A549 (cell line): ENCODE data around the gene RFX1. TPM values are rescaled to one million over a fixed set of nuclear protein-coding genes. Genes with fewer than 3 reads are reported as not detected.
"Not testable (repeated sequence)": the region's sequence is repeated elsewhere in the genome, so short reads cannot be mapped to it uniquely, and the experiment has no call there.

ENCODE experiments used
- ATAC-seq, 2 experiments: fragments of 200-7000 bp in 1 of 2; fragments of >200 bp in 1 of 2; cut with Nextera tagmentation in 1 of 2; cut with Tn5 transposase in 1 of 2; 3 replicates each; pipeline versions ENCODE4 v1.8.0 to v1.9.1; 2018 to 2020; ENCODE audit warnings: mild to moderate bottlenecking in 1 of 2, moderate library complexity in 1 of 2
- CTCF ChIA-PET: fragments of 300-600 bp; sonication (Branson Sonifier 250); formaldehyde crosslinking; extraction: SDS; loops from one replicate; lab custom pipeline; 2021; ENCODE audit warnings: antibody characterized with exemption, inconsistent platforms; lab: Yijun Ruan, JAX
- POLR2A ChIA-PET: fragments of 350-600 bp; formaldehyde crosslinking; extraction: SDS; loops from one replicate; lab custom pipeline; 2021; ENCODE audit warnings: antibody characterized with exemption, inconsistent platforms; lab: Yijun Ruan, JAX
- DNase-seq, 2 experiments: peaks; one replicate each; pipeline versions ENCODE4 v3.0.0 to v3.0.0-alpha.2; 2011 to 2016; ENCODE audit warnings: low read depth in 1 of 2, low spot score in 1 of 2
- FAIRE-seq: peaks from 2 replicates; lab custom pipeline; 2011; peaks lifted over from hg19 to GRCh38; lab: Jason Lieb, UNC
- H3K27ac ChIP-seq, 2 experiments: fragments of >200 bp; sonication (Bioruptor Twin); formaldehyde crosslinking; 3 replicates each; pipeline ENCODE4 v1.5.1; 2016 to 2017
- H3K4me1 ChIP-seq: fragments of >200 bp; sonication (Bioruptor Twin); formaldehyde crosslinking; 3 replicates; pipeline ENCODE4 v1.6.1; 2016
- H3K4me2 ChIP-seq: fragments of >200 bp; sonication (Bioruptor Twin); formaldehyde crosslinking; 3 replicates; pipeline ENCODE4 v1.6.1; 2016
- H3K4me3 ChIP-seq: fragments of >200 bp; sonication (Bioruptor Twin); formaldehyde crosslinking; 3 replicates; pipeline ENCODE4 v1.5.1; 2016
- H3K9me3 ChIP-seq: fragments of >200 bp; sonication (Bioruptor Twin); formaldehyde crosslinking; 3 replicates; pipeline ENCODE4 v1.6.1; 2016
- BHLHE40 ChIP-seq: IDR thresholded peaks from 2 replicates; pipeline ENCODE4 v1.6.1; 2012; ENCODE audit warnings: low read depth, low read length, inconsistent platforms
- CBX2 ChIP-seq: fragments of 200-600 bp; sonication (generic); IDR thresholded peaks from 2 replicates; pipeline ENCODE4 v1.6.1; 2016; ENCODE audit warnings: low read depth, mild to moderate bottlenecking, borderline replicate concordance
- CHD2 ChIP-seq: fragments of 150-350 bp; IDR thresholded peaks from 2 replicates; pipeline ENCODE4 v1.6.1; 2014; ENCODE audit warnings: low read length; ENCODE audit not compliant: partially characterized antibody
- CHD4 ChIP-seq: fragments of 200-600 bp; sonication (generic); IDR thresholded peaks from 2 replicates; pipeline ENCODE4 v1.6.1; 2016; ENCODE audit warnings: antibody characterized with exemption, mild to moderate bottlenecking, borderline replicate concordance
- EHMT2 ChIP-seq: fragments of 200-600 bp; sonication (generic); IDR thresholded peaks from 2 replicates; pipeline ENCODE4 v1.6.1; 2016; ENCODE audit warnings: antibody characterized with exemption, low read depth, mild to moderate bottlenecking, moderate library complexity
- GATA3 ChIP-seq: IDR thresholded peaks from 2 replicates; pipeline ENCODE4 v1.6.1; 2012; ENCODE audit warnings: borderline replicate concordance
- HEYL ChIP-seq: fragments of 250-450 bp; sonication (Bioruptor Pico); IDR thresholded peaks from 2 replicates; pipeline ENCODE4 v1.8.0; 2021; ENCODE audit warnings: mild to moderate bottlenecking, moderate library complexity
- HOXB5 ChIP-seq: fragments of 250-450 bp; sonication (Bioruptor Pico); IDR thresholded peaks from 2 replicates; pipeline ENCODE4 v1.5.0; 2020; ENCODE audit warnings: mild to moderate bottlenecking, moderate library complexity
- JUN ChIP-seq, 2 experiments: fragments of >200 bp; sonication (Bioruptor Twin); formaldehyde crosslinking; IDR thresholded peaks; 2 replicates in 1 of 2; 3 replicates in 1 of 2; pipeline ENCODE4 v1.6.1; 2016 to 2017
- JUNB ChIP-seq: fragments of >200 bp; sonication (Bioruptor Twin); formaldehyde crosslinking; IDR thresholded peaks from 2 replicates; pipeline ENCODE4 v1.6.1; 2016
- KDM5A ChIP-seq: fragments of 200-600 bp; sonication (generic); IDR thresholded peaks from 2 replicates; pipeline ENCODE4 v1.6.1; 2016; ENCODE audit warnings: antibody characterized with exemption, mild to moderate bottlenecking
- MAFK ChIP-seq: fragments of 450-650 bp; IDR thresholded peaks from 2 replicates; pipeline ENCODE4 v1.6.1; 2014; ENCODE audit not compliant: partially characterized antibody
- MAZ ChIP-seq: fragments of 150-350 bp; IDR thresholded peaks from 2 replicates; pipeline ENCODE4 v1.6.1; 2014; ENCODE audit warnings: antibody characterized with exemption, low read depth, low read length, borderline replicate concordance
- MYC ChIP-seq: IDR thresholded peaks from 2 replicates; pipeline ENCODE4 v1.6.1; 2012; ENCODE audit warnings: mild to moderate bottlenecking, inconsistent platforms, low read length, improper control_type of control experiment, borderline replicate concordance
- NPAS2 ChIP-seq: fragments of 250-450 bp; sonication (Bioruptor Pico); IDR thresholded peaks from 2 replicates; pipeline ENCODE4 v1.8.0; 2022; ENCODE audit warnings: mild to moderate bottlenecking, moderate library complexity, borderline replicate concordance
- PHF8 ChIP-seq: fragments of 200-600 bp; sonication (generic); IDR thresholded peaks from 2 replicates; pipeline ENCODE4 v1.6.1; 2016; ENCODE audit warnings: low read depth, mild to moderate bottlenecking, antibody characterized with exemption, moderate library complexity, borderline replicate concordance
- POLR2A ChIP-seq: IDR thresholded peaks from 2 replicates; pipeline ENCODE4 v1.6.1; 2012; ENCODE audit warnings: mild to moderate bottlenecking, low read length
- RCOR1 ChIP-seq: fragments of 150-350 bp; IDR thresholded peaks from 2 replicates; pipeline ENCODE4 v1.6.1; 2014; ENCODE audit warnings: antibody characterized with exemption, low read length, low read depth
- SREBF2 ChIP-seq: fragments of 450-650 bp; IDR thresholded peaks from 2 replicates; pipeline ENCODE4 v1.6.1; 2014; ENCODE audit warnings: mild to moderate bottlenecking, moderate library complexity
- TP53 ChIP-seq: fragments of 250-450 bp; sonication (Bioruptor Pico); IDR thresholded peaks from 2 replicates; pipeline ENCODE4 v1.5.0; 2021; ENCODE audit warnings: mild to moderate bottlenecking, moderate library complexity
- ZC3H11A ChIP-seq: fragments of 450-650 bp; IDR thresholded peaks from 2 replicates; pipeline ENCODE4 v1.6.1; 2014; ENCODE audit warnings: antibody characterized with exemption, mild to moderate bottlenecking
- ZFP36 ChIP-seq: fragments of 450-650 bp; IDR thresholded peaks from 2 replicates; pipeline ENCODE4 v1.6.1; 2014; ENCODE audit warnings: borderline replicate concordance; ENCODE audit not compliant: partially characterized antibody
- ZNF302 ChIP-seq: fragments of 250-450 bp; sonication (Bioruptor Pico); IDR thresholded peaks from 2 replicates; pipeline ENCODE4 v1.9.0; 2021; ENCODE audit warnings: inconsistent platforms, mild to moderate bottlenecking, moderate library complexity
- WGBS: methylation state at CpG from one replicate; pipeline ENCODE4 v1.1.6; 2017; ENCODE audit errors: missing lambda C conversion rate; 5-methylcytosine and 5-hydroxymethylcytosine counted together
- polyA plus RNA-seq, 4 experiments: library from polyadenylated mRNA; depleted of rRNA in 3 of 4; stranded (reverse); fragments of >200 nt; fragmentation: RNase III in 1 of 4; extraction: RNeasy Plus Mini Kit Qiagen cat#74134 plus additional on column Dnase treatment in 1 of 4; gene quantifications; 2 replicates in 3 of 4; 3 replicates in 1 of 4; pipeline ENCODE4 v1.2.3, GENCODE V29; 2011 to 2017
- TF ChIP-seq, protein P1 (sequence below): fragments of >200 bp; sonication (Bioruptor Twin); formaldehyde crosslinking; IDR thresholded peaks from 2 replicates; pipeline ENCODE4 v1.6.1; 2016
- TF ChIP-seq, protein P2 (sequence below): fragments of 200-600 bp; sonication (generic); IDR thresholded peaks from 2 replicates; pipeline ENCODE4 v1.6.1; 2016; ENCODE audit warnings: antibody characterized with exemption, mild to moderate bottlenecking, moderate library complexity
- TF ChIP-seq, protein P3 (sequence below): IDR thresholded peaks from 2 replicates; pipeline ENCODE4 v1.6.1; 2012; ENCODE audit warnings: low read depth, borderline replicate concordance
- TF ChIP-seq, protein P4 (sequence below): fragments of 250-450 bp; sonication (Bioruptor Pico); IDR thresholded peaks from 2 replicates; pipeline ENCODE4 v1.5.0; 2021; ENCODE audit warnings: mild to moderate bottlenecking, moderate library complexity, borderline replicate concordance
- TF ChIP-seq, protein P5 (sequence below): fragments of 250-450 bp; sonication (Bioruptor Pico); IDR thresholded peaks from 2 replicates; pipeline ENCODE4 v1.5.0; 2020; ENCODE audit warnings: low read depth, mild to moderate bottlenecking, moderate library complexity

RFX1 gene
- polyA plus RNA-seq, 2 of the 4 experiments (the other 2 are of a cell fraction), result 0.57 to 5.4 TPM

DNA sequence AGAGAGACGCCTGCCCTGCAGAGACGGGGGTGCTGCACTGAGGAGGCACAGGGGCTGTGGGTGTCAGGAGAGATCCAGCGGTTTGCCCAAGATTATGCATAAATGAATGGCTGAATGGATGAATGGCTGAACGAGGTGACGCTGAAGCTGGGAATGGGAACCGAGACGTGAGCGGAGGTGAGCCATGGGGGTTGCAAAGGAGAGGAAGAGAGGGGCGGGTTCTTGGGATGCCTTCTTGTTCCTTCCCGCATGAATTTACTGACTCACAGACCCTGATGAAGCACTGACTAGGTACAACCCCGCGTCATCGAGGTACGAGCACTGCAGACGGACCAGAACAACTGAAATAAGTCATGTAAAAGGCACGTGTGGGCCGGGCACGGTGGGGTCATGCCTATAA, 37.1 kb downstream of the RFX1 start (continued):
- TF ChIP-seq MYC (no peak), PHF8 (no peak), EHMT2 (no peak), CHD4 (no peak), ZFP36 (no peak), SREBF2 (no peak), HOXB5 (CRISPR knock-in tag) (no peak), ZNF302 (CRISPR knock-in tag) (no peak), JUN (IDR thresholded peaks at IDR 0.05) (no peak), BHLHE40 (no peak), HEYL (CRISPR knock-in tag) (no peak), NPAS2 (CRISPR knock-in tag) (no peak)
- TF ChIP-seq, protein P1, sequence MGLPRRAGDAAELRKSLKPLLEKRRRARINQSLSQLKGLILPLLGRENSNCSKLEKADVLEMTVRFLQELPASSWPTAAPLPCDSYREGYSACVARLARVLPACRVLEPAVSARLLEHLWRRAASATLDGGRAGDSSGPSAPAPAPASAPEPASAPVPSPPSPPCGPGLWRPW, result no peak

DNA sequence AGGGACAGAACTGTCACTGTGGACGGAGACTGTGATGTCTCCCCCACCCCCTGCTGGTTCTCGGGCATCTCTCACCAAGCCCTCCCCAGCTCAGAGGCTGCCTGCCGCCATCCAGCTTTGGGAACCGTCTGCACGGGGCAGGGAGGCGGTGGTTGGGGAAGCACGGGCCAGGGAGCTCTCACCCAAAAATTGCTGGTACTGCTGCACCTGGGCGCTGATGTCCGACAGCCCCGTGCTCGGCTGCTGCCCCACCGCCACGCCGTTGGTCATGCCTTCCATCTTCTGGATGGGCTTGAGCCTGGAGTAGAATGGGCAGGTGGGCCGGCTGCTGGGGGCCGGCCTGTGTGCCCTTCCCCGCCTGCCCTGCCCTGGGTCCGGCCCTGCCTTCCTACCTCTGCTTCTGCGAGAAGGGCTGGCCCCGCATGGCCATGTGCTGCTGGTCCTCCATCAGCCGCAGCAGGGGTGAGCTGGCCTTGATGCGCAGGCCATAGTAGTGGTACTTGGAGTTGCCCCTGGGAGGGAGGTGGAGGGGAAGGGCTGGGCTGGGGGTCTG, 37.7 kb downstream of the RFX1 start:
- no peak for FAIRE-seq
- no peak for DNase-seq
- ChIA-PET CTCF (no interaction called here), POLR2A (no interaction called here)
- H3K27ac ChIP-seq, result no peak overlapping the region
- TF ChIP-seq, protein P2, sequence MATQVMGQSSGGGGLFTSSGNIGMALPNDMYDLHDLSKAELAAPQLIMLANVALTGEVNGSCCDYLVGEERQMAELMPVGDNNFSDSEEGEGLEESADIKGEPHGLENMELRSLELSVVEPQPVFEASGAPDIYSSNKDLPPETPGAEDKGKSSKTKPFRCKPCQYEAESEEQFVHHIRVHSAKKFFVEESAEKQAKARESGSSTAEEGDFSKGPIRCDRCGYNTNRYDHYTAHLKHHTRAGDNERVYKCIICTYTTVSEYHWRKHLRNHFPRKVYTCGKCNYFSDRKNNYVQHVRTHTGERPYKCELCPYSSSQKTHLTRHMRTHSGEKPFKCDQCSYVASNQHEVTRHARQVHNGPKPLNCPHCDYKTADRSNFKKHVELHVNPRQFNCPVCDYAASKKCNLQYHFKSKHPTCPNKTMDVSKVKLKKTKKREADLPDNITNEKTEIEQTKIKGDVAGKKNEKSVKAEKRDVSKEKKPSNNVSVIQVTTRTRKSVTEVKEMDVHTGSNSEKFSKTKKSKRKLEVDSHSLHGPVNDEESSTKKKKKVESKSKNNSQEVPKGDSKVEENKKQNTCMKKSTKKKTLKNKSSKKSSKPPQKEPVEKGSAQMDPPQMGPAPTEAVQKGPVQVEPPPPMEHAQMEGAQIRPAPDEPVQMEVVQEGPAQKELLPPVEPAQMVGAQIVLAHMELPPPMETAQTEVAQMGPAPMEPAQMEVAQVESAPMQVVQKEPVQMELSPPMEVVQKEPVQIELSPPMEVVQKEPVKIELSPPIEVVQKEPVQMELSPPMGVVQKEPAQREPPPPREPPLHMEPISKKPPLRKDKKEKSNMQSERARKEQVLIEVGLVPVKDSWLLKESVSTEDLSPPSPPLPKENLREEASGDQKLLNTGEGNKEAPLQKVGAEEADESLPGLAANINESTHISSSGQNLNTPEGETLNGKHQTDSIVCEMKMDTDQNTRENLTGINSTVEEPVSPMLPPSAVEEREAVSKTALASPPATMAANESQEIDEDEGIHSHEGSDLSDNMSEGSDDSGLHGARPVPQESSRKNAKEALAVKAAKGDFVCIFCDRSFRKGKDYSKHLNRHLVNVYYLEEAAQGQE, result no peak
- TF ChIP-seq, protein P3, sequence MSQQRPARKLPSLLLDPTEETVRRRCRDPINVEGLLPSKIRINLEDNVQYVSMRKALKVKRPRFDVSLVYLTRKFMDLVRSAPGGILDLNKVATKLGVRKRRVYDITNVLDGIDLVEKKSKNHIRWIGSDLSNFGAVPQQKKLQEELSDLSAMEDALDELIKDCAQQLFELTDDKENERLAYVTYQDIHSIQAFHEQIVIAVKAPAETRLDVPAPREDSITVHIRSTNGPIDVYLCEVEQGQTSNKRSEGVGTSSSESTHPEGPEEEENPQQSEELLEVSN, result no peak
- TF ChIP-seq CHD2 (no peak), JUNB (no peak), RCOR1 (no peak), CBX2 (no peak), POLR2A (no peak), GATA3 (no peak), ZC3H11A (no peak), MAZ (no peak), TP53 (CRISPR knock-in tag) (no peak), JUN (IDR thresholded peaks at IDR 0.05) (no peak), KDM5A (no peak), MAFK (no peak)
- TF ChIP-seq, protein P4, sequence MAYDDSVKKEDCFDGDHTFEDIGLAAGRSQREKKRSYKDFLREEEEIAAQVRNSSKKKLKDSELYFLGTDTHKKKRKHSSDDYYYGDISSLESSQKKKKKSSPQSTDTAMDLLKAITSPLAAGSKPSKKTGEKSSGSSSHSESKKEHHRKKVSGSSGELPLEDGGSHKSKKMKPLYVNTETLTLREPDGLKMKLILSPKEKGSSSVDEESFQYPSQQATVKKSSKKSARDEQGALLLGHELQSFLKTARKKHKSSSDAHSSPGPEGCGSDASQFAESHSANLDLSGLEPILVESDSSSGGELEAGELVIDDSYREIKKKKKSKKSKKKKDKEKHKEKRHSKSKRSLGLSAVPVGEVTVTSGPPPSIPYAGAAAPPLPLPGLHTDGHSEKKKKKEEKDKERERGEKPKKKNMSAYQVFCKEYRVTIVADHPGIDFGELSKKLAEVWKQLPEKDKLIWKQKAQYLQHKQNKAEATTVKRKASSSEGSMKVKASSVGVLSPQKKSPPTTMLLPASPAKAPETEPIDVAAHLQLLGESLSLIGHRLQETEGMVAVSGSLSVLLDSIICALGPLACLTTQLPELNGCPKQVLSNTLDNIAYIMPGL (CRISPR knock-in tag), result no peak
- TF ChIP-seq, protein P5, sequence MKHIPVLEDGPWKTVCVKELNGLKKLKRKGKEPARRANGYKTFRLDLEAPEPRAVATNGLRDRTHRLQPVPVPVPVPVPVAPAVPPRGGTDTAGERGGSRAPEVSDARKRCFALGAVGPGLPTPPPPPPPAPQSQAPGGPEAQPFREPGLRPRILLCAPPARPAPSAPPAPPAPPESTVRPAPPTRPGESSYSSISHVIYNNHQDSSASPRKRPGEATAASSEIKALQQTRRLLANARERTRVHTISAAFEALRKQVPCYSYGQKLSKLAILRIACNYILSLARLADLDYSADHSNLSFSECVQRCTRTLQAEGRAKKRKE, result no peak
- no peak for ATAC-seq
- H3K4me3 ChIP-seq, result no peak overlapping the region
- no peaks in the 10 kb centered on the region for H3K9me3 ChIP-seq
- no peaks in the 10 kb centered on the region for H3K4me1 ChIP-seq
- H3K4me2 ChIP-seq, result no peak overlapping the region
- 89% methylated on average over 15 of the region's 22 CpGs for WGBS

DNA sequence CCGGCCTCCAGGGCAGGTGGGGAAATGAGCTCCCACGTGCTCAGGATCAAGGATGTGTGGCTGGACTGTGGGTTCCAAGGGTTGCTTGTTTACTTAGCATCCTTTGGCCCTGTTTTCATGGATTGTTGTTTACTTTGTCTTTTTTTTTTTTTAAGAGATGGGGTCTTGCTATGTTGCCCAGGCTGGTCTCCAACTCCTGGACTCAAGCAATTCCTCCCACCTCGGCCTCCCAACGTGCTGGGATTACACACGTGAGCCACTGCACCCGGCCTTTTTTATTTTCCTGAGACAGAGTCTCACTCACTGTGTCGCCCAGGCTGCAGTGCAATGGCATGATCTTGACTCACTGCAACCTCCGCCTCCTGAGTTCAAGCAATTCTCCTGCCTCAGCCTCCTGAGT, 38.9 kb downstream of the RFX1 start:
- FAIRE-seq, H3K4me1 ChIP-seq, ATAC-seq, H3K9me3 ChIP-seq, H3K4me2 ChIP-seq, POLR2A ChIA-PET, CTCF ChIA-PET, H3K4me3 ChIP-seq, H3K27ac ChIP-seq, DNase-seq: not testable (repeated sequence)
- 92% methylated on average over 8 of the region's 8 CpGs for WGBS
